ENCODE results near the gene PLXDC1.

DNA sequence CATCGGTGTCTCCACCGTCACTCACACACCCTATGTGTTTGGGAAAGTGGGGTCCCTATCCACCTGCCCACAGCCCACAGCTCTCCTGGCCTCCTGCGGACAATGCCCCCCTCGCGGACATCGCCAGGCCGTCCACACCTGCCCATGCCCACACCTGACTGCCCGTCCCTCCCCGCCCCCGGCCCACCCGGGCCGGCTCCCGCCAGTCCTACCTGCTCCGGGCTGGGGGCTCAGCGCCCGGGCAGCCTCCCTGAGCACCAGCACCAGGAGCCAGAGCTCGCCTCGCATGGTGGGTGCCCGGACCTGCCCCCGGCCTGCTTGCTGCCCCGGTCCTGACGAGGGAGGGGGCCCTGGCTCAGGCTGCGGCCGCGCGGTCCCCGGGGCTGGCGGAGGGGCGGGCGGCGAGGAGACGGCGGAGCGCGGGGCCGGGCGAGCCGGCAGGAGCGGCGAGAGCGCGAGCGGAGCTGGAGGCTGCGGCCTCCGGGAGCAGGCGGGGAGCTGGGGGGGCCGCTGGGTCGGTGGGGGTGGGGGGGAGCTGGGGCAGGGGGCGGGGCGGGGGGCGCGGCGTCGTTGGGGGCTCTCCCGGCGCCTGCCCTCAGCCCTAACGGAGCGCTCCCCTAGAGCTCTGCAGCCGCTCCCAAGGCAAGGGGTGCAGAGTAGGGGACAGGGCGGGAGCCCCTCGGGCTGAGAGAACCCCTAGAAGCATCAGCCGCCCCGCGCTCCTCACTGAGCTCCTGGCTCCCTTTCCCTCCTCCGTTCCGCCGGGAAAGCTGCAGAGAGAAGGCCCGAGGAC lies at the start of gene PLXDC1:
- TF ChIP-seq, protein P1, sequence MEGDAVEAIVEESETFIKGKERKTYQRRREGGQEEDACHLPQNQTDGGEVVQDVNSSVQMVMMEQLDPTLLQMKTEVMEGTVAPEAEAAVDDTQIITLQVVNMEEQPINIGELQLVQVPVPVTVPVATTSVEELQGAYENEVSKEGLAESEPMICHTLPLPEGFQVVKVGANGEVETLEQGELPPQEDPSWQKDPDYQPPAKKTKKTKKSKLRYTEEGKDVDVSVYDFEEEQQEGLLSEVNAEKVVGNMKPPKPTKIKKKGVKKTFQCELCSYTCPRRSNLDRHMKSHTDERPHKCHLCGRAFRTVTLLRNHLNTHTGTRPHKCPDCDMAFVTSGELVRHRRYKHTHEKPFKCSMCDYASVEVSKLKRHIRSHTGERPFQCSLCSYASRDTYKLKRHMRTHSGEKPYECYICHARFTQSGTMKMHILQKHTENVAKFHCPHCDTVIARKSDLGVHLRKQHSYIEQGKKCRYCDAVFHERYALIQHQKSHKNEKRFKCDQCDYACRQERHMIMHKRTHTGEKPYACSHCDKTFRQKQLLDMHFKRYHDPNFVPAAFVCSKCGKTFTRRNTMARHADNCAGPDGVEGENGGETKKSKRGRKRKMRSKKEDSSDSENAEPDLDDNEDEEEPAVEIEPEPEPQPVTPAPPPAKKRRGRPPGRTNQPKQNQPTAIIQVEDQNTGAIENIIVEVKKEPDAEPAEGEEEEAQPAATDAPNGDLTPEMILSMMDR (IDR thresholded peaks at IDR 0.05), result no peak
- TF ChIP-seq POLR2A (IDR thresholded peaks at IDR 0.05), result no peak

Data from right lobe of liver (tissue), 4 donors.